Heart left ventricle (tissue), 13 donors: Measurements from ENCODE around the gene PTX4.

Experiments used
- CTCF ChIP-seq, 12 donors: fragments of 200-600 bp; sonication (generic) in 4 of 12; IDR thresholded peaks; one replicate each; pipeline versions ENCODE4 v1.5.0 to v1.8.0; 2018 to 2022; ENCODE audit warnings: antibody characterized with exemption in 12 of 12, mild to moderate bottlenecking in 5 of 12
- POLR2A ChIP-seq, 2 donors: fragments of 450-650 bp; IDR thresholded peaks; one replicate each; pipeline ENCODE4 v1.6.1; 2017; ENCODE audit warnings: antibody characterized with exemption in 2 of 2, mild to moderate bottlenecking in 2 of 2, moderate library complexity in 2 of 2
- donor health status: ischemic (EF 13 %, LVEDD 7.1; RV severe dilation, severe dysfunction).
- donor health status: DM: no; HTN: yes; CAD: no.
- donor health status: DM: no; HTN: no; CAD: no.
- donor health status: ischemic (EF 25% LVEDD 6.9; RV normal size, moderate dysfunction).
- donor health status: ischemic (EF 25% LVEDD 5.7; RV mildly dilated, moderate dysfunction).
- donor health status: ischemic (EF 35%, LVEDD 5.7; RV mildly dilated, moderate dysfunction).
- donor health status: nonischemic (EF 11% LVEDD 7.7; RV severe dilation, severe dysfunction).
- donor health status: DM: yes; HTN: yes; CAD: no.
- donor health status: PGD.
- donor health status: ischemic (EF 29% LVEDD 5.4; RV normal size, mild dysfunction).
- donor health status: nonischemic (EF 23%, LVEDD 6.1; RV moderate dilation, normal function).

GRCh38 chr16:1464894-1465566, 23.7 kb downstream of the PTX4 start:
- TF ChIP-seq CTCF (IDR thresholded peaks at IDR 0.05) = no peak
- TF ChIP-seq POLR2A (IDR thresholded peaks at IDR 0.05) = no peak
